ENCODE results near the gene ADAM19.

The ADAM19 gene, protein sequence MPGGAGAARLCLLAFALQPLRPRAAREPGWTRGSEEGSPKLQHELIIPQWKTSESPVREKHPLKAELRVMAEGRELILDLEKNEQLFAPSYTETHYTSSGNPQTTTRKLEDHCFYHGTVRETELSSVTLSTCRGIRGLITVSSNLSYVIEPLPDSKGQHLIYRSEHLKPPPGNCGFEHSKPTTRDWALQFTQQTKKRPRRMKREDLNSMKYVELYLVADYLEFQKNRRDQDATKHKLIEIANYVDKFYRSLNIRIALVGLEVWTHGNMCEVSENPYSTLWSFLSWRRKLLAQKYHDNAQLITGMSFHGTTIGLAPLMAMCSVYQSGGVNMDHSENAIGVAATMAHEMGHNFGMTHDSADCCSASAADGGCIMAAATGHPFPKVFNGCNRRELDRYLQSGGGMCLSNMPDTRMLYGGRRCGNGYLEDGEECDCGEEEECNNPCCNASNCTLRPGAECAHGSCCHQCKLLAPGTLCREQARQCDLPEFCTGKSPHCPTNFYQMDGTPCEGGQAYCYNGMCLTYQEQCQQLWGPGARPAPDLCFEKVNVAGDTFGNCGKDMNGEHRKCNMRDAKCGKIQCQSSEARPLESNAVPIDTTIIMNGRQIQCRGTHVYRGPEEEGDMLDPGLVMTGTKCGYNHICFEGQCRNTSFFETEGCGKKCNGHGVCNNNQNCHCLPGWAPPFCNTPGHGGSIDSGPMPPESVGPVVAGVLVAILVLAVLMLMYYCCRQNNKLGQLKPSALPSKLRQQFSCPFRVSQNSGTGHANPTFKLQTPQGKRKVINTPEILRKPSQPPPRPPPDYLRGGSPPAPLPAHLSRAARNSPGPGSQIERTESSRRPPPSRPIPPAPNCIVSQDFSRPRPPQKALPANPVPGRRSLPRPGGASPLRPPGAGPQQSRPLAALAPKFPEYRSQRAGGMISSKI

DNA sequence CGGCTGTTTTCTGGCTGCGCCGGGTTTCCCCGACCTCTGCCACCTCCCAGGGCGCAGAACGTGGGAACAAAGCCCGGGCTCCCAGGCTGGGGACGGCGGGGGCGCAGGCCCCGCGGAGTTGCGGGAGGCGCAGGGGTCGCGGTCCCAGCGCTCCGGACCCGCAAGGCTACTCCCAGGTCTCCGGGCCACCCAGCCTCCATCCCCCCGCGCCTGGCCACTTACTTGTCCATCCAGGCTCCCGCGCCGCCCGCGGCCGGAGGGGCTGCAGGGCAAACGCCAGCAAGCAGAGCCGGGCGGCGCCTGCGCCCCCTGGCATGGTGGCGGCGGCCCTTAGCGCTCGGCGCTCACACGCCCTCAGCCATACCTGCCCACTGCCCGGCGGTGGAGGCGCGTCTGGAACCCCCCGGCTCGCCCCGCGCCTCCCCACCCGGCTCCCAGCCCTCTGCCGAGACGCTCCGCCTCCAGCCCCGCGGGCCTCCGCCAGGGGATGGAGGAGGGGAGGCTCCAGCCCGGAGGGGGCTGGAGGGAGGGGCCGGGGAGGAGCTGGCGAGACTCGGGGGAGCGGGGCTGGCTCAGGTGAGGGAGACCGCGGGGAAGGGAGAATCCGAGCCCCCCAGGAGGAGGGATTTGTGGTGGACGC, at the start of gene ADAM19:
Gene ADAM19 (minus strand): TSS at position 395 of the 640 bp plus-strand sequence. CDS start 79 bp downstream, at position 316.
- peak within 1 kb of the TSS; percentile 89 for H3K4me3 ChIP-seq (ENCODE audit: low read depth, low read length)
- no peak for TF ChIP-seq CTCF (IDR thresholded peaks at IDR 0.05; ENCODE audit: low read depth, low read length)

DNA sequence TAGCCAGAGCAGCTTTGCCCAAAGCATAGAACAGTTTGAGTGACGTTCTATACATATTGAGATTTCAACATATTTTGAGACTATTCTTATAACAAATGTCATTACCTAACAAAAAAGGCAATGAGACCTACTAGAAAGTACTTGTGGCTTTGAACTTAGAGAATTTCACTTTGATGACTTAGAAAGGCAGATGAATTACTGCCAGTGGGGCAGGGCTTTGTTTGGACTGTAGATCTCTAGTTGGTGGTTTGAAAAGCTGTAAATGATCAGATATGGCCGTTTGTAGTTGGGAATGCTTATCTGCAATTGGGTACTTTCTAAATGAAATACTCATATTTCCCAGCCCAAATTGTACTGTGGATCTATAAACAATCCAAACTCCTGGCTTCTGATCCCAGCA, 48.6 kb upstream of the ADAM19 start:
- TF ChIP-seq CTCF (IDR thresholded peaks at IDR 0.05; ENCODE audit: low read depth, low read length), result no peak

DNA sequence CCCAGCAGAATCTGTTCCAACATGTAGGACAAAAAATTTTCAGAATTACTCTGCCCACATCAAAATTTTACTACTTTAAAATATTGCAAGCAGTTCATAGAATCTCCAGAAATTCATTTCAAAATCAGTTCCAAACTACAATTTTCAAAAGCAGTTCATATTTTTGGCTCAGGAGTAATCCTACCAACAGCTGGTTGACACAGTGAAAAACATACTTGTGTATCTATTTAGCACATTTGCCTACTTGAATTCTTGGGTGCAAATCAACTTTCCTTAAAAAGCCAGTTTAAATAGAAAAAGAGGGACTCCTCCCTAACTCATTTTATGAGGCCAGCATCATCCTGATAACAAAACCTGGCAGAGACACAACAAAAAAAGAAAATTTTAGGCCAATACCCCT, 45.2 kb upstream of the ADAM19 start:
- TF ChIP-seq CTCF (IDR thresholded peaks at IDR 0.05; ENCODE audit: low read depth, low read length), result no peak
- no peak overlapping the region for H3K4me3 ChIP-seq (ENCODE audit: low read depth, low read length)

More for the DNA sequence above, 48.6 kb upstream of the ADAM19 start:
- H3K4me3 ChIP-seq (ENCODE audit: low read depth, low read length), result no peak overlapping the region

- no peak for TF ChIP-seq CTCF (IDR thresholded peaks at IDR 0.05; ENCODE audit: low read depth, low read length)
- no peak overlapping the region for H3K4me3 ChIP-seq (ENCODE audit: low read depth, low read length)
Measured at GRCh38 chr5:157618191-157618765, 42.7 kb upstream of the ADAM19 start.

DNA sequence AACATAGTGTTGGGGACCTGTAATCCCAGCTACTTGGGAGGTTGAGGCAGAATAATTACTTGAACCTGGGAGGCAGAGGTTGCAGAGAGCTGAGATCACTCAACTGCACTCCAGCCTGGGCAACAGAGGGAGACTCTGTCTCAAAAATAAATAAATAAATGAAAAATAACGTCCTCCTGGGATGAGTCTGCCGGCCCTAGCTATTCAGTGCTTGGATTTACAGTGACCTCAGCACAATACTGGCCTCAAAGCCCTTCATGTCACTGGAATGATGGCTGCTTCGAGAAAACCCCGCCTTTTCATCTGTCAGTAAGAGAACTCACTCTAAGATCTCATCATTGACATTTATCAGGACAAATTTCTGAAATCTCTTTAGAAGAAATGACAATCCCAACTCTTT, 41.2 kb upstream of the ADAM19 start:
- H3K4me3 ChIP-seq (ENCODE audit: low read depth, low read length), result no peak overlapping the region
- TF ChIP-seq CTCF (IDR thresholded peaks at IDR 0.05; ENCODE audit: low read depth, low read length), result no peak

- no peak overlapping the region for H3K4me3 ChIP-seq (ENCODE audit: low read depth, low read length)
- no peak for TF ChIP-seq CTCF (IDR thresholded peaks at IDR 0.05; ENCODE audit: low read depth, low read length)
Measured at GRCh38 chr5:157613385-157614245, 38.0 kb upstream of the ADAM19 start.
